Occipital lobe (tissue), 2 donors: ENCODE results near the gene BICDL2. TPM values are rescaled to one million over a fixed set of nuclear protein-coding genes. Genes with fewer than 3 reads are reported as not detected.

Experiments
- DNase-seq: peaks from one replicate; lab custom pipeline; 2025; lab: John Stamatoyannopoulos, UW
- total RNA-seq: library from RNA; depleted of rRNA; stranded (reverse); fragments of >200 nt; gene quantifications from one replicate; pipeline ENCODE4 v1.2.3, GENCODE V29; 2014

BICDL2 gene
- total RNA-seq, 1 donor from 2014 or later = not detected

- no peak for DNase-seq
These were observed 24.5 kb downstream of the BICDL2 start for GRCh38 chr16:3012246-3012645.

- DNase-seq = no peak
These were observed 26.2 kb downstream of the BICDL2 start for GRCh38 chr16:3010510-3010909.

GRCh38 chr16:3009568-3010390 lies 27.0 kb downstream of the BICDL2 start:
- DNase-seq = no peak

GRCh38 chr16:3008690-3009037 lies 28.1 kb downstream of the BICDL2 start:
- no peak for DNase-seq

- no peak for DNase-seq
These were observed 28.6 kb downstream of the BICDL2 start for GRCh38 chr16:3007957-3008689.

- DNase-seq = no peak
These were observed 29.4 kb downstream of the BICDL2 start for GRCh38 chr16:3007059-3007956.

- no peak for DNase-seq
These were observed 31.9 kb downstream of the BICDL2 start for GRCh38 chr16:3004781-3005284.

- DNase-seq = no peak
These were observed 32.4 kb downstream of the BICDL2 start for GRCh38 chr16:3004319-3004718.

- peak; percentile 98 for DNase-seq
These were observed 33.0 kb downstream of the BICDL2 start for GRCh38 chr16:3003582-3004270.

- no peak for DNase-seq
These were observed 35.4 kb downstream of the BICDL2 start for GRCh38 chr16:3001316-3001715.

GRCh38 chr16:3000540-3000939 lies 36.2 kb downstream of the BICDL2 start:
- DNase-seq = no peak

GRCh38 chr16:2999929-3000328 lies 36.8 kb downstream of the BICDL2 start:
- no peak for DNase-seq

- no peak for DNase-seq
These were observed 40.4 kb downstream of the BICDL2 start for GRCh38 chr16:2996298-2996697.

GRCh38 chr16:2992383-2993081 lies 44.2 kb downstream of the BICDL2 start:
- DNase-seq = no peak

- DNase-seq = no peak
These were observed 45.0 kb downstream of the BICDL2 start for GRCh38 chr16:2991566-2992261.

- DNase-seq = no peak
These were observed 45.9 kb downstream of the BICDL2 start for GRCh38 chr16:2990891-2991290.

GRCh38 chr16:2988590-2989099 lies 48.1 kb downstream of the BICDL2 start:
- DNase-seq = no peak

- DNase-seq = no peak
These were observed 48.9 kb downstream of the BICDL2 start for GRCh38 chr16:2987833-2988232.

GRCh38 chr16:2987286-2987685 lies 49.5 kb downstream of the BICDL2 start:
- DNase-seq = no peak
